SK-N-SH treated with all-trans-retinoic acid at 6 μM for 48 hours (cell line): ENCODE measurements around the gene CMTR1.

Experiments
- ATAC-seq: fragments of 200-7000 bp; cut with Tn5 transposase; 3 replicates; pipeline ENCODE4 v1.9.1; 2020; ENCODE audit warnings: mild to moderate bottlenecking, moderate library complexity
- ARNTL ChIP-seq: fragments of 450-650 bp; formaldehyde crosslinking; IDR thresholded peaks from 2 replicates; pipeline ENCODE4 v1.5.0; 2020; ENCODE audit warnings: low read depth, mild to moderate bottlenecking, moderate library complexity, borderline replicate concordance
- CSDC2 ChIP-seq: fragments of 250-450 bp; sonication (Bioruptor Pico); IDR thresholded peaks from 2 replicates; pipeline ENCODE4 v1.5.0; 2020; ENCODE audit warnings: mild to moderate bottlenecking, moderate library complexity
- ESRRG ChIP-seq: fragments of 250-450 bp; sonication (Bioruptor Pico); IDR thresholded peaks from 2 replicates; pipeline ENCODE4 v1.6.1; 2021; ENCODE audit warnings: mild to moderate bottlenecking
- GLIS3 ChIP-seq: fragments of 250-450 bp; sonication (Bioruptor Pico); IDR thresholded peaks from 2 replicates; pipeline ENCODE4 v1.5.0; 2020; ENCODE audit warnings: mild to moderate bottlenecking, moderate library complexity
- ISL1 ChIP-seq: fragments of 250-450 bp; sonication (Bioruptor Pico); IDR thresholded peaks from 2 replicates; pipeline ENCODE4 v2.1.2; 2022; ENCODE audit warnings: mild to moderate bottlenecking, moderate library complexity
- PPARA ChIP-seq: fragments of 250-450 bp; sonication (Bioruptor Pico); IDR thresholded peaks from 2 replicates; pipeline ENCODE4 v1.5.0; 2020; ENCODE audit warnings: mild to moderate bottlenecking, borderline replicate concordance
- RARB ChIP-seq: fragments of 250-450 bp; sonication (Bioruptor Pico); IDR thresholded peaks from 2 replicates; pipeline ENCODE4 v1.8.0; 2021; ENCODE audit warnings: mild to moderate bottlenecking, moderate library complexity
- SNAI2 ChIP-seq: fragments of 250-450 bp; sonication (Bioruptor Pico); IDR thresholded peaks from 2 replicates; pipeline ENCODE4 v1.5.0; 2020; ENCODE audit warnings: mild to moderate bottlenecking, moderate library complexity
- TCF4 ChIP-seq: fragments of 250-450 bp; sonication (Bioruptor Pico); IDR thresholded peaks from 2 replicates; pipeline ENCODE4 v1.8.0; 2021; ENCODE audit warnings: mild to moderate bottlenecking, moderate library complexity, borderline replicate concordance
- TOX ChIP-seq: fragments of 250-450 bp; sonication (Bioruptor Pico); IDR thresholded peaks from 2 replicates; pipeline ENCODE4 v1.8.0; 2021; ENCODE audit warnings: mild to moderate bottlenecking, moderate library complexity, borderline replicate concordance
- ZC3H10 ChIP-seq: fragments of 250-450 bp; sonication (Bioruptor Pico); IDR thresholded peaks from 2 replicates; pipeline ENCODE4 v1.5.1; 2021; ENCODE audit warnings: mild to moderate bottlenecking, moderate library complexity
- ZFP3 ChIP-seq: fragments of 250-450 bp; sonication (Bioruptor Pico); IDR thresholded peaks from 2 replicates; pipeline ENCODE4 v1.5.0; 2020; ENCODE audit warnings: mild to moderate bottlenecking, moderate library complexity
- ZFP30 ChIP-seq: fragments of 450-650 bp; formaldehyde crosslinking; IDR thresholded peaks from 2 replicates; pipeline ENCODE4 v1.5.0; 2022; ENCODE audit warnings: mild to moderate bottlenecking, moderate library complexity
- ZNF70 ChIP-seq: fragments of 450-650 bp; formaldehyde crosslinking; IDR thresholded peaks from 2 replicates; pipeline ENCODE4 v1.5.0; 2020; ENCODE audit warnings: mild to moderate bottlenecking, moderate library complexity
- ZNF8 ChIP-seq: fragments of 450-650 bp; formaldehyde crosslinking; IDR thresholded peaks from 2 replicates; pipeline ENCODE4 v1.5.0; 2020; ENCODE audit warnings: mild to moderate bottlenecking, moderate library complexity
- TF ChIP-seq, protein P1 (sequence below): fragments of 250-450 bp; sonication (Bioruptor Pico); IDR thresholded peaks from 2 replicates; pipeline ENCODE4 v1.8.0; 2021; ENCODE audit warnings: low read depth, mild to moderate bottlenecking, moderate library complexity, borderline replicate concordance
- TF ChIP-seq, protein P2 (sequence below): fragments of 250-450 bp; sonication (Bioruptor Pico); IDR thresholded peaks from 2 replicates; pipeline ENCODE4 v1.5.1; 2021; ENCODE audit warnings: mild to moderate bottlenecking, moderate library complexity
- TF ChIP-seq, protein P3 (sequence below): fragments of 250-450 bp; sonication (Bioruptor Pico); IDR thresholded peaks from 2 replicates; pipeline ENCODE4 v1.8.0; 2020; ENCODE audit warnings: mild to moderate bottlenecking, moderate library complexity, borderline replicate concordance
- TF ChIP-seq, protein P4 (sequence below): fragments of 250-450 bp; sonication (Bioruptor Pico); IDR thresholded peaks from 2 replicates; pipeline ENCODE4 v1.5.0; 2020; ENCODE audit warnings: mild to moderate bottlenecking, moderate library complexity
- TF ChIP-seq, protein P5 (sequence below): fragments of 250-450 bp; sonication (Bioruptor Pico); IDR thresholded peaks from 2 replicates; pipeline ENCODE4 v1.5.1; 2020; ENCODE audit warnings: low read depth, mild to moderate bottlenecking, moderate library complexity

The CMTR1 gene

DNA sequence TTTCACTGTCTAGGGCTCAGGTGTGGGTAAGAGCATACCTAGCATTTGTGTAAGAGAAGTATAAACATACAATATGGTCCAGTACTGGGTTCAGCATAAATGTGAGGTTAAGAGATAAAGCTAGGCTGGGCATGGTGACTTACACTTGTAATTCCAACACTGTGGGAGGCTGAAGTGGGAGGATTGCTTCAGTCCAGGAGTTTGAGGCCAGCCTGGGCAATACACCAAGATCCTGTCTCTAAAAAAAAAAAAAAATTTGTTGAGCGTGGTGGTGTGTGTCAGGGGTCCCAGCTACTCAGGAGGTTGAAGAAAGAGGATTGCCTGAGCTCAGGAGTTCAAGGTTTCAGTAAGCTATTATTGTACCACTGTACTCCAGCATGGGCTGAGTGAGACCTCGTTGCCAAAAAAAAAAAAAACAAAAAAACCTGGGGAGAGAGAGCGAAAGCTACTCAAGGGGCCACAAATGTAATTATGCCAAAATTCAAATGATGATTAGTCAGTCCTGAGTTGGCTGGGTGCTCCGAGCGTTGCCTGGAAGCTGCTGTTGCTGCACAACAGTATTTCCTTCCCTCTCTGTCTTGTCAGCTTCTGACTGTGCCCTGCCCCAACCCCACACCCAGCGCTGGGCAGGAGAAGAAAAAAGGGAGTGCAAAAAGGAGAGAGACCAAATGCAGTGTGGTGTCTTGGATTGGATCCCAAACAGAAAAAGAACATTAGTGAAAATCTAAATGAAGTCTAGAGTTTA lies 24.0 kb downstream of the CMTR1 start:
- TF ChIP-seq ESRRG (CRISPR knock-in tag): no peak
- TF ChIP-seq, protein P1, sequence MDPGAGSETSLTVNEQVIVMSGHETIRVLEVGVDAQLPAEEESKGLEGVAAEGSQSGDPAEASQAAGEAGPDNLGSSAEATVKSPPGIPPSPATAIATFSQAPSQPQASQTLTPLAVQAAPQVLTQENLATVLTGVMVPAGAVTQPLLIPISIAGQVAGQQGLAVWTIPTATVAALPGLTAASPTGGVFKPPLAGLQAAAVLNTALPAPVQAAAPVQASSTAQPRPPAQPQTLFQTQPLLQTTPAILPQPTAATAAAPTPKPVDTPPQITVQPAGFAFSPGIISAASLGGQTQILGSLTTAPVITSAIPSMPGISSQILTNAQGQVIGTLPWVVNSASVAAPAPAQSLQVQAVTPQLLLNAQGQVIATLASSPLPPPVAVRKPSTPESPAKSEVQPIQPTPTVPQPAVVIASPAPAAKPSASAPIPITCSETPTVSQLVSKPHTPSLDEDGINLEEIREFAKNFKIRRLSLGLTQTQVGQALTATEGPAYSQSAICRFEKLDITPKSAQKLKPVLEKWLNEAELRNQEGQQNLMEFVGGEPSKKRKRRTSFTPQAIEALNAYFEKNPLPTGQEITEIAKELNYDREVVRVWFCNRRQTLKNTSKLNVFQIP (CRISPR knock-in tag): no peak
- no peak for TF ChIP-seq GLIS3 (CRISPR knock-in tag)
- TF ChIP-seq ZNF70 (CRISPR knock-in tag): no peak
- TF ChIP-seq, protein P2, sequence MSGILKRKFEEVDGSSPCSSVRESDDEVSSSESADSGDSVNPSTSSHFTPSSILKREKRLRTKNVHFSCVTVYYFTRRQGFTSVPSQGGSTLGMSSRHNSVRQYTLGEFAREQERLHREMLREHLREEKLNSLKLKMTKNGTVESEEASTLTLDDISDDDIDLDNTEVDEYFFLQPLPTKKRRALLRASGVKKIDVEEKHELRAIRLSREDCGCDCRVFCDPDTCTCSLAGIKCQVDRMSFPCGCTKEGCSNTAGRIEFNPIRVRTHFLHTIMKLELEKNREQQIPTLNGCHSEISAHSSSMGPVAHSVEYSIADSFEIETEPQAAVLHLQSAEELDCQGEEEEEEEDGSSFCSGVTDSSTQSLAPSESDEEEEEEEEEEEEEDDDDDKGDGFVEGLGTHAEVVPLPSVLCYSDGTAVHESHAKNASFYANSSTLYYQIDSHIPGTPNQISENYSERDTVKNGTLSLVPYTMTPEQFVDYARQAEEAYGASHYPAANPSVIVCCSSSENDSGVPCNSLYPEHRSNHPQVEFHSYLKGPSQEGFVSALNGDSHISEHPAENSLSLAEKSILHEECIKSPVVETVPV: no peak
- TF ChIP-seq TCF4 (CRISPR knock-in tag): no peak
- no peak for TF ChIP-seq ISL1 (CRISPR knock-in tag)
- TF ChIP-seq SNAI2: no peak
- TF ChIP-seq, protein P3, sequence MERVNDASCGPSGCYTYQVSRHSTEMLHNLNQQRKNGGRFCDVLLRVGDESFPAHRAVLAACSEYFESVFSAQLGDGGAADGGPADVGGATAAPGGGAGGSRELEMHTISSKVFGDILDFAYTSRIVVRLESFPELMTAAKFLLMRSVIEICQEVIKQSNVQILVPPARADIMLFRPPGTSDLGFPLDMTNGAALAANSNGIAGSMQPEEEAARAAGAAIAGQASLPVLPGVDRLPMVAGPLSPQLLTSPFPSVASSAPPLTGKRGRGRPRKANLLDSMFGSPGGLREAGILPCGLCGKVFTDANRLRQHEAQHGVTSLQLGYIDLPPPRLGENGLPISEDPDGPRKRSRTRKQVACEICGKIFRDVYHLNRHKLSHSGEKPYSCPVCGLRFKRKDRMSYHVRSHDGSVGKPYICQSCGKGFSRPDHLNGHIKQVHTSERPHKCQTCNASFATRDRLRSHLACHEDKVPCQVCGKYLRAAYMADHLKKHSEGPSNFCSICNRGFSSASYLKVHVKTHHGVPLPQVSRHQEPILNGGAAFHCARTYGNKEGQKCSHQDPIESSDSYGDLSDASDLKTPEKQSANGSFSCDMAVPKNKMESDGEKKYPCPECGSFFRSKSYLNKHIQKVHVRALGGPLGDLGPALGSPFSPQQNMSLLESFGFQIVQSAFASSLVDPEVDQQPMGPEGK: no peak
- no peak for TF ChIP-seq ARNTL
- no peak for TF ChIP-seq TOX
- TF ChIP-seq, all 23 proteins: peak for 0

DNA sequence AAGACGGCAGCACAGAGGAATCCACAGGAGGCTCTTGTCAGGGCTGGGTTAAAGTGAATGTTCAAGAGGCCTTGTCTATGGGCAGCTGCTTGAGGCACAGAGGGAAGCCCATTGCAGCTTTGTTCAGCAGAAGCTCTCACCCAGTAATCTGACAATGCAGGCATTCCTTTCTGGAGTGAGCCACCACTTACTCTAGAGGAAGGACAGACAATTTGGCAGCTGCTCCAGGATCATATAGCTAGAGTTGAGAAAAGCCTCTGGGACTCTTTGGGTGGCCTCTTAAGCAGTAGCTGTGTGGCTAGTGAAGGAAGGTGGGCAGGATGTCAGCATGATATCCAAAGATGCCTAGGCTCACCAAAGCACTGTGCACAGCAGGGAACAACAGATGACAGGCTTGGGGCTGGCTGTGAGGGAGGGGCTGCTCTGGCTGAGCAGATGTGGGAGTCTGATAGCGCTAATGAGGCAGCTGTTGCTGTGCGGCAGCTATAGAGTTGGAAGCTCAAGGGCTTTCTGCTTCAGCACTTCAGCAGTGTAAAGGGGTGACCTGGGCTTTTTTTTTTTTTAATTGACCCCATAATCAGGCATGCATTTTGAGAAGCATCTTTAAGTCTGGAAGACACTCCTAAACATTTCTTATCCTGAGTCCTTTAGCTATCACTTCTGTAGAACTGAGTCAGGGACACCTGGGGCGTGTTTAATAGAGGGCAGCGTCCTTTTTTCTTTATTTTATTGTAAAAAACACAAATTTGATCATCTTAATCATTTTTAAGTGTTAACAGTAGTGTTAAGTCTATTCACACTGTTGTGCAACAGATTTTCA lies 27.2 kb downstream of the CMTR1 start:
- TF ChIP-seq TCF4 (CRISPR knock-in tag) (peak; percentile 66; the same call in 1 of the 2 replicates), PPARA (CRISPR knock-in tag) (no peak)
- peak; percentile 14; the same call in 1 of the 3 replicates for ATAC-seq

More for the DNA sequence above, 24.0 kb downstream of the CMTR1 start:
- ATAC-seq: peak; percentile 85

DNA sequence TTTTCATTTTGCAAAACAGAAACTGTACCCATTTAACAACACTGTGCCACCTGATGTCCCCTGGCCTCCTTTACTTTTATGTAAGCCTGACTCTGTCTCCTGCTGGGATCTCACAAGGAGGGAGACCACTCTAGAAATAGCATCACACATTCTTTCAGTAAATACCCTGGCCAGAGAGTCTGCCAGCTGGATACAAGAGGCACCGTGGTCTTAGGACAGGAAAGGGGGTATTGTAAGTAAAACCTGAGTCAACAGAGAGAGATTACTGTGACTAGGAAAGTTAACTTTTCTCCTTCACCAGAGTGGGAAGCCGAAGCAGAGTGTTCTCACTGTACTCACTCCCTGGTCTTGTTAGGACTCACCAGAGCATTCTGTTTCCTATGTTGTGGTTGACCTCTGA lies 27.8 kb downstream of the CMTR1 start:
- ATAC-seq: no peak
- TF ChIP-seq TCF4 (CRISPR knock-in tag) (no peak), ZC3H10 (CRISPR knock-in tag) (no peak), TOX (no peak), PPARA (CRISPR knock-in tag) (no peak), GLIS3 (CRISPR knock-in tag) (no peak), ESRRG (CRISPR knock-in tag) (no peak), CSDC2 (CRISPR knock-in tag) (no peak), RARB (CRISPR knock-in tag) (no peak), ZFP30 (CRISPR knock-in tag) (no peak), ARNTL (no peak), ZNF70 (CRISPR knock-in tag) (no peak), ZNF8 (no peak), SNAI2 (no peak), ZFP3 (CRISPR knock-in tag) (no peak), ISL1 (CRISPR knock-in tag) (no peak)
- TF ChIP-seq, protein P2: no peak
- TF ChIP-seq, protein P3: no peak
- TF ChIP-seq, protein P4, sequence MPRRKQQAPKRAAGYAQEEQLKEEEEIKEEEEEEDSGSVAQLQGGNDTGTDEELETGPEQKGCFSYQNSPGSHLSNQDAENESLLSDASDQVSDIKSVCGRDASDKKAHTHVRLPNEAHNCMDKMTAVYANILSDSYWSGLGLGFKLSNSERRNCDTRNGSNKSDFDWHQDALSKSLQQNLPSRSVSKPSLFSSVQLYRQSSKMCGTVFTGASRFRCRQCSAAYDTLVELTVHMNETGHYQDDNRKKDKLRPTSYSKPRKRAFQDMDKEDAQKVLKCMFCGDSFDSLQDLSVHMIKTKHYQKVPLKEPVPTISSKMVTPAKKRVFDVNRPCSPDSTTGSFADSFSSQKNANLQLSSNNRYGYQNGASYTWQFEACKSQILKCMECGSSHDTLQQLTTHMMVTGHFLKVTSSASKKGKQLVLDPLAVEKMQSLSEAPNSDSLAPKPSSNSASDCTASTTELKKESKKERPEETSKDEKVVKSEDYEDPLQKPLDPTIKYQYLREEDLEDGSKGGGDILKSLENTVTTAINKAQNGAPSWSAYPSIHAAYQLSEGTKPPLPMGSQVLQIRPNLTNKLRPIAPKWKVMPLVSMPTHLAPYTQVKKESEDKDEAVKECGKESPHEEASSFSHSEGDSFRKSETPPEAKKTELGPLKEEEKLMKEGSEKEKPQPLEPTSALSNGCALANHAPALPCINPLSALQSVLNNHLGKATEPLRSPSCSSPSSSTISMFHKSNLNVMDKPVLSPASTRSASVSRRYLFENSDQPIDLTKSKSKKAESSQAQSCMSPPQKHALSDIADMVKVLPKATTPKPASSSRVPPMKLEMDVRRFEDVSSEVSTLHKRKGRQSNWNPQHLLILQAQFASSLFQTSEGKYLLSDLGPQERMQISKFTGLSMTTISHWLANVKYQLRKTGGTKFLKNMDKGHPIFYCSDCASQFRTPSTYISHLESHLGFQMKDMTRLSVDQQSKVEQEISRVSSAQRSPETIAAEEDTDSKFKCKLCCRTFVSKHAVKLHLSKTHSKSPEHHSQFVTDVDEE (CRISPR knock-in tag): no peak
- TF ChIP-seq, protein P5, sequence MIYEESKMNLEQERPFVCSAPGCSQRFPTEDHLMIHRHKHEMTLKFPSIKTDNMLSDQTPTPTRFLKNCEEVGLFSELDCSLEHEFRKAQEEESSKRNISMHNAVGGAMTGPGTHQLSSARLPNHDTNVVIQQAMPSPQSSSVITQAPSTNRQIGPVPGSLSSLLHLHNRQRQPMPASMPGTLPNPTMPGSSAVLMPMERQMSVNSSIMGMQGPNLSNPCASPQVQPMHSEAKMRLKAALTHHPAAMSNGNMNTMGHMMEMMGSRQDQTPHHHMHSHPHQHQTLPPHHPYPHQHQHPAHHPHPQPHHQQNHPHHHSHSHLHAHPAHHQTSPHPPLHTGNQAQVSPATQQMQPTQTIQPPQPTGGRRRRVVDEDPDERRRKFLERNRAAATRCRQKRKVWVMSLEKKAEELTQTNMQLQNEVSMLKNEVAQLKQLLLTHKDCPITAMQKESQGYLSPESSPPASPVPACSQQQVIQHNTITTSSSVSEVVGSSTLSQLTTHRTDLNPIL (CRISPR knock-in tag): no peak
